HEK293T (cell line): ENCODE data around the gene SETD4.

ENCODE experiments used
- ARNT ChIP-seq: fragments of 450-650 bp; IDR thresholded peaks from 2 replicates; pipeline ENCODE4 v1.6.1; 2017; ENCODE audit warnings: mild to moderate bottlenecking
- BHLHE40 ChIP-seq: fragments of 450-650 bp; IDR thresholded peaks from 2 replicates; pipeline ENCODE4 v1.6.1; 2016; ENCODE audit warnings: mild to moderate bottlenecking, moderate library complexity, borderline replicate concordance
- CTBP1 ChIP-seq: fragments of 450-650 bp; IDR thresholded peaks from 2 replicates; pipeline ENCODE4 v1.6.1; 2016; ENCODE audit warnings: borderline replicate concordance
- ELF4 ChIP-seq: fragments of 450-650 bp; IDR thresholded peaks from 2 replicates; pipeline ENCODE4 v1.6.1; 2017; ENCODE audit warnings: antibody characterized with exemption
- FOXA1 ChIP-seq: fragments of 450-650 bp; IDR thresholded peaks from 2 replicates; pipeline ENCODE4 v1.6.1; 2016; ENCODE audit warnings: mild to moderate bottlenecking
- FOXM1 ChIP-seq: fragments of 450-650 bp; IDR thresholded peaks from 2 replicates; pipeline ENCODE4 v1.6.1; 2017; ENCODE audit warnings: mild to moderate bottlenecking, borderline replicate concordance
- HDGF ChIP-seq: fragments of 450-650 bp; IDR thresholded peaks from 2 replicates; pipeline ENCODE4 v1.6.1; 2017; ENCODE audit warnings: antibody characterized with exemption, borderline replicate concordance
- LEF1 ChIP-seq: fragments of 450-650 bp; IDR thresholded peaks from 2 replicates; pipeline ENCODE4 v1.6.1; 2017; ENCODE audit warnings: mild to moderate bottlenecking, borderline replicate concordance
- PKNOX1 ChIP-seq: fragments of 450-650 bp; IDR thresholded peaks from 2 replicates; pipeline ENCODE4 v1.6.1; 2016
- SP1 ChIP-seq: fragments of 450-650 bp; IDR thresholded peaks from 2 replicates; pipeline ENCODE4 v1.6.1; 2017
- SUZ12 ChIP-seq: fragments of 450-650 bp; IDR thresholded peaks from 2 replicates; pipeline ENCODE4 v1.6.1; 2016; ENCODE audit warnings: mild to moderate bottlenecking
- TARDBP ChIP-seq: fragments of 450-650 bp; IDR thresholded peaks from 2 replicates; pipeline ENCODE4 v1.6.1; 2016
- ZNF384 ChIP-seq: fragments of 450-650 bp; IDR thresholded peaks from 2 replicates; pipeline ENCODE4 v1.6.1; 2016

GRCh38 chr21:35987475-35987874, 72.9 kb downstream of the SETD4 start:
- no peak for TF ChIP-seq ELF4
- no peak for TF ChIP-seq SP1
- TF ChIP-seq PKNOX1 = no peak
- TF ChIP-seq TARDBP = no peak
- no peak for TF ChIP-seq ARNT
- TF ChIP-seq SUZ12 = no peak
- TF ChIP-seq FOXM1 = no peak
- no peak for TF ChIP-seq LEF1
- TF ChIP-seq BHLHE40 = no peak
- no peak for TF ChIP-seq CTBP1
- TF ChIP-seq HDGF = no peak
- TF ChIP-seq ZNF384 = no peak
- TF ChIP-seq FOXA1 = no peak
